OCI-LY1 (cell line): ENCODE results near the gene LCOR.

Source experiments
- CTCF ChIP-seq: fragments of 200-600 bp; sonication (generic), shearing (Covaris generic); IDR thresholded peaks from 2 replicates; pipeline ENCODE4 v1.5.1; 2017; ENCODE audit warnings: mild to moderate bottlenecking, antibody characterized with exemption, low read length, moderate library complexity, mixed read lengths
- EZH2 ChIP-seq: fragments of 200-600 bp; sonication (generic), shearing (Covaris generic); IDR thresholded peaks from 2 replicates; pipeline ENCODE4 v1.8.0; 2017; ENCODE audit warnings: borderline replicate concordance, mixed run types, mild to moderate bottlenecking, antibody characterized with exemption, low read length, moderate library complexity, mixed read lengths

GRCh38 chr10:96904648-96905047, 72.5 kb downstream of the LCOR start:
- TF ChIP-seq CTCF (no peak), EZH2 (no peak)
